ENCODE data around the gene PSTPIP2. TPM values are rescaled to one million over a fixed set of nuclear protein-coding genes. Genes with fewer than 3 reads are reported as not detected.

PSTPIP2 gene
- total RNA-seq, 1 donor from 2014 or later = 9.8 TPM

DNA sequence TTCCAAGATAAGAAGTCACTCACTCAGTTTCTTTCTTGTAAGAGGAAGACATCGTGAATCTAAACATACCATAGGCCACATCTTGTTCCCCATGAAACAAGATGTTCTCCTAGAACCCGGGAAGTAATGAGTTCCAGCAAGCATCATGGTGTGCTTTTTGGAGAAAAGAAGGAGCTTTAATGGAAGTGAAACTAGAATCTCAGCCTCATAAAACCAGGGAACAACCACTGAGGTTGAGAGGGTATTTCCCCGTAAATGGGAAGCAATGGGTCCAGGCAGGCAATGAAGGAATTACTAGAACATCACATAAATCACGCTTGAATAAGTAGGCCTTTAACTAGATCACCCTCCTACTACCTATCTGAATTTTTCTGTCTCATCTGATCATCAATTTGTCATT lies 40.3 kb downstream of the PSTPIP2 start:
- H3K27ac ChIP-seq = no peak overlapping the region
- intact Hi-C loops (cut with DNase I) = no loop called here

DNA sequence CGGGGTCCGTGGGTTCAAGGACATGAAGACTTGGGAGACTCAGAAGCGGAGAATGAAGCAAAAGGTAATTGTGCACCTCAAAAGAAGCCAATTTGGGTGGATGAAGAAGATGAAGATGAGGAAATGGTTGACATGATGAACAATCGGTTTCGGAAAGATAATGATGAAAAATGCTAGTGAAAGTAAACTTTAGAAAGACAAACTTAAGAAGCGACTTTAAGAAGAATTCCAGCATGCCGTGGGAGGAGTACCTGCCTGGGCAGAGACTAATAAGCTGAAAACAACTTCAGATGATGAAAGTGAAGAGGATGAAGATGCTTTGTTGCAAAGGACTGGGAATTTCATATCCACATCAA lies 43.5 kb downstream of the PSTPIP2 start:
- Histone ChIP-seq H3K9me3 (no peaks in the 10 kb centered on the region), H3K4me1 (no peaks in the 10 kb centered on the region), H3K27ac (peak overlapping the region; percentile 52), H3K4me3 (peak overlapping the region; percentile 60), H3K36me3 (no peaks in the 10 kb centered on the region), H3K27me3 (no peaks in the 10 kb centered on the region)
- TF ChIP-seq, protein P1, sequence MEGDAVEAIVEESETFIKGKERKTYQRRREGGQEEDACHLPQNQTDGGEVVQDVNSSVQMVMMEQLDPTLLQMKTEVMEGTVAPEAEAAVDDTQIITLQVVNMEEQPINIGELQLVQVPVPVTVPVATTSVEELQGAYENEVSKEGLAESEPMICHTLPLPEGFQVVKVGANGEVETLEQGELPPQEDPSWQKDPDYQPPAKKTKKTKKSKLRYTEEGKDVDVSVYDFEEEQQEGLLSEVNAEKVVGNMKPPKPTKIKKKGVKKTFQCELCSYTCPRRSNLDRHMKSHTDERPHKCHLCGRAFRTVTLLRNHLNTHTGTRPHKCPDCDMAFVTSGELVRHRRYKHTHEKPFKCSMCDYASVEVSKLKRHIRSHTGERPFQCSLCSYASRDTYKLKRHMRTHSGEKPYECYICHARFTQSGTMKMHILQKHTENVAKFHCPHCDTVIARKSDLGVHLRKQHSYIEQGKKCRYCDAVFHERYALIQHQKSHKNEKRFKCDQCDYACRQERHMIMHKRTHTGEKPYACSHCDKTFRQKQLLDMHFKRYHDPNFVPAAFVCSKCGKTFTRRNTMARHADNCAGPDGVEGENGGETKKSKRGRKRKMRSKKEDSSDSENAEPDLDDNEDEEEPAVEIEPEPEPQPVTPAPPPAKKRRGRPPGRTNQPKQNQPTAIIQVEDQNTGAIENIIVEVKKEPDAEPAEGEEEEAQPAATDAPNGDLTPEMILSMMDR (IDR thresholded peaks at IDR 0.05) = no peak
- no peak for ATAC-seq
- intact Hi-C loops (cut with DNase I) = no loop called here
- no peak for DNase-seq

More for the DNA sequence above, 40.3 kb downstream of the PSTPIP2 start:
- DNase-seq (no peak), ATAC-seq (no peak)
- Histone ChIP-seq H3K9me3 (no peaks in the 10 kb centered on the region), H3K27me3 (no peaks in the 10 kb centered on the region), H3K36me3 (no peaks in the 10 kb centered on the region), H3K4me1 (no peaks in the 10 kb centered on the region), H3K4me3 (no peak overlapping the region)
- TF ChIP-seq, protein P1 (IDR thresholded peaks at IDR 0.05) = no peak

DNA sequence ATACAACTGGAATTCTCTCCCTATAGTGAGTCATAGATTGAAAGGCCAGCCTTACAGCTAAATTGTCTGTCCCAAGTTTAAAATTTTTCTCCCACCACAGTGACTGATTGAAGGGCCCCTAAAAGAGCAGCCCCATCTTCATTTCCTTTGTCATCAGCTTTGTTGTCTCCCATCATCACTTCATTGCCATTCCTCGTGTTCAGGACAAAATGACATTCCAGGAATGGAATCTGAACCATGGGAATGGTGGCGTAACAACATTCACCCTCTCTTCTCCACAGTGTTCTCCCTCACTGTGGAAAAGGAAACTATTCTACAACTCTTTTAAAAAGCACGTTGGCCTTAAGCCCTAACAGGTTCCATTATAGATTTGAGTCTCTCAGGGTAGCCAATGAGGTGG lies 52.1 kb downstream of the PSTPIP2 start:
- Histone ChIP-seq H3K27ac (no peak overlapping the region), H3K4me1 (no peaks in the 10 kb centered on the region), H3K9me3 (no peaks in the 10 kb centered on the region), H3K4me3 (no peak overlapping the region), H3K27me3 (no peaks in the 10 kb centered on the region), H3K36me3 (no peaks in the 10 kb centered on the region)
- intact Hi-C loops (cut with DNase I) = no loop called here
- no peak for DNase-seq
- TF ChIP-seq, protein P1 (IDR thresholded peaks at IDR 0.05) = no peak
- ATAC-seq = no peak

DNA sequence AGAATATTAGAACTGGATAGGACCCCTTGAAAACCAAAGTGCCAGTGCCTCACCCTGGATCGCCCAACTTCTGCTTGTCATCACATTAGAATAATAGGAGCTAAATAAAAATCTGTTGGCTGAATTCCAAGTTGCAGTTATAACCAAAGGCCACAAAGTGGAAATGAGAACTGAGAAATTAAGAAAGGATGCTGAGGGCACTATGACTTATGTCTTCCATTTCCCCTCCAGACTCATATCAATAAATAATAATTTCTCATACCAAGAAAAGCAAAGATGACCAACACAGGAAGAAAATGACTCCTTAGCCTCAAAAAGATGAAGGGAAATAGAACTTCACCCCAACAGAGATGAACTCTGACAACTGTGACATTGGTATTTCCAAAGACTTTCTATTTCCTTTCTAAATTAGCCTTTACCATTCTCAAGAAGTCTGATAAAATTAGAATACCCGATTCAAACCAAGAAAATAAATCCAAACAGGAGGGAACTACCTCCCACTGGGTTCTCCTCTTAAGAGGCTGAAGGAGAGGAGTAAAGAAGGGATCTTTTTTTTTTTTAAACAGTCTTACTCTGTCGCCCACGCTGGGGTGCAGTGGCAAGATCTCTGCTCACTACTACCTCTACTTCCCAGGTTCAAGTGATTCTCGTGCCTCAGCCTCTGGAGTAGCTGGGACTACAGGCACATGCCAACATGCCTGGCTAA lies 58.4 kb downstream of the PSTPIP2 start:
- Histone ChIP-seq H3K9me3 (no peaks in the 10 kb centered on the region), H3K27ac (no peak overlapping the region), H3K4me3 (no peak overlapping the region), H3K27me3 (no peaks in the 10 kb centered on the region), H3K36me3 (no peaks in the 10 kb centered on the region), H3K4me1 (peaks cover 4% of the 10 kb centered on the region)
- TF ChIP-seq, protein P1 (IDR thresholded peaks at IDR 0.05) = no peak
- ATAC-seq (no peak), DNase-seq (no peak)
- intact Hi-C loops (cut with DNase I) = no loop called here

DNA sequence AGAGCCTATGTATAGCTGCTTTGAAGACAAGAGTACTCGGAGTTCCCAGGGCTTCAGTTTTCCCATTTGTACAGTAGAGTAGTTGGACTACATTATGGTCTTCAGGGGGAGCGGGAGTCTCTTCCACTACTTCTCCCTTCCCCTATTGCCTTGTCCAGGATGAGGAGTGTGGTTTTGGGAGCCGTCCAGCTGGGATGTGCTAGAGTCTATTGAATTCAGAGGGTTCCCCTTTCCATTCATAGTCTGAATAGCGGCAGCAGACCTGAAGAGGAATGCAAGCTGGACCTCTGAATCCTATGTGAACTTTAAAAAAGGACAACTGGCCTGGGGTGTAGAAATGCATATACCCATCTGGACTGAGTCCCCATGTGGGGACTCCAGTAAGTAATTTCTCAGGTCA lies 61.4 kb downstream of the PSTPIP2 start:
- no peak for DNase-seq
- Histone ChIP-seq H3K4me3 (no peak overlapping the region), H3K27ac (no peak overlapping the region), H3K36me3 (no peaks in the 10 kb centered on the region), H3K4me1 (peaks cover 4% of the 10 kb centered on the region), H3K9me3 (no peaks in the 10 kb centered on the region), H3K27me3 (no peaks in the 10 kb centered on the region)
- intact Hi-C loops (cut with DNase I) = no loop called here
- TF ChIP-seq, protein P1 (IDR thresholded peaks at IDR 0.05) = no peak
- ATAC-seq = peak; percentile 12

DNA sequence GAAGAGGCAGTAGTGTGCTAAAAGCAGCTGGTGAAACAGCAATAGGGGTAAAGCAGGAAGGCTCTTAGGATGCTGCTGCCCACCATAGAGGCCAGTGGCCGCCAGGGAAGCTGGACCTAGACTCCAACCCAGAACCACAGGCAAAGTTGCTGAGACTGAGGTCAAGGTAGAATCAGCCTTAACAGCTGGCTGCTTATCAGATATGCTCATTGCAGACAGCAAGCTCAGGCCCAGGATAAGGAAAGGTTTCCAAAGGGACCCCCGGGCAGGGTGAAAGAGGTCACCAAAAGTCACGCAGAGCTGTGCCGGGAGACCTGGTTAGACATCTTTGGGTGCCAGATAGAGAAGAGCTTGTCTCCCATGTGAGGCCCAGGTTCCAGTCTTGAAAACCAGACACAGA lies 62.0 kb downstream of the PSTPIP2 start:
- ATAC-seq (no peak), DNase-seq (no peak)

More for the DNA sequence above, 62.0 kb downstream of the PSTPIP2 start:
- H3K27ac ChIP-seq = no peak overlapping the region
- H3K9me3 ChIP-seq = no peaks in the 10 kb centered on the region
- H3K4me1 ChIP-seq = peaks cover 4% of the 10 kb centered on the region
- H3K4me3 ChIP-seq = no peak overlapping the region
- intact Hi-C loops (cut with DNase I) = no loop called here
- no peaks in the 10 kb centered on the region for H3K36me3 ChIP-seq
- no peaks in the 10 kb centered on the region for H3K27me3 ChIP-seq
- TF ChIP-seq, protein P1 (IDR thresholded peaks at IDR 0.05) = no peak
